Endothelial cell of umbilical vein (primary cell): Measurements from ENCODE around the gene KIFC1. TPM values are rescaled to one million over a fixed set of nuclear protein-coding genes. Genes with fewer than 3 reads are reported as not detected.

Experiments
- BruUV-seq: library from RNA; stranded (reverse); fragments of 400-500 nt; replicated peaks from 2 replicates; lab custom pipeline; 2021; lab: Mats Ljungman, UMichigan
- CTCF ChIA-PET: fragments of 300-600, 350-600 bp; sonication (Branson Sonifier 250); formaldehyde crosslinking; loops from one replicate; lab custom pipeline; 2021; ENCODE audit warnings: antibody characterized with exemption, inconsistent platforms; lab: Charles Lee
- POLR2A ChIA-PET: fragments of 300-600, 350-600 bp; sonication (Branson Sonifier 250); formaldehyde crosslinking; loops from one replicate; lab custom pipeline; 2021; ENCODE audit warnings: antibody characterized with exemption, inconsistent platforms; lab: Charles Lee
- DNase-seq: peaks from one replicate; pipeline ENCODE4 v3.0.0-alpha.2; 2011; ENCODE audit warnings: low read depth, low spot score
- FAIRE-seq: peaks from 2 replicates; lab custom pipeline; 2011; peaks lifted over from hg19 to GRCh38; lab: Jason Lieb, UNC
- H2AFZ ChIP-seq: 2 replicates; pipeline ENCODE4 v1.6.0; 2012; ENCODE audit warnings: low read depth, low read length, control low read depth, inconsistent platforms
- H3K27ac ChIP-seq: 2 replicates; pipeline ENCODE4 v1.5.1; 2011; ENCODE audit warnings: low read depth, mild to moderate bottlenecking, control low read depth, low read length, moderate library complexity; ENCODE audit not compliant: insufficient read depth
- H3K27me3 ChIP-seq, 2 experiments: 2 replicates each; pipeline versions ENCODE4 v1.6.0 to v1.6.1; 2011; ENCODE audit warnings: low read length in 2 of 2, mixed read lengths in 1 of 2; ENCODE audit not compliant: control insufficient read depth in 2 of 2, insufficient read depth in 2 of 2
- H3K36me3 ChIP-seq, 2 experiments: 2 replicates in 1 of 2; 3 replicates in 1 of 2; pipeline ENCODE4 v1.5.1; 2011; ENCODE audit warnings: low read length in 2 of 2, mild to moderate bottlenecking in 1 of 2, moderate library complexity in 1 of 2; ENCODE audit not compliant: control insufficient read depth in 2 of 2, insufficient read depth in 2 of 2; ENCODE audit errors: extremely low read depth in 1 of 2
- H3K4me1 ChIP-seq: 3 replicates; pipeline ENCODE4 v1.5.1; 2011; ENCODE audit warnings: mild to moderate bottlenecking, low read length; ENCODE audit not compliant: control insufficient read depth, insufficient read depth; ENCODE audit errors: extremely low read depth
- H3K4me2 ChIP-seq: 2 replicates; pipeline ENCODE4 v1.6.1; 2011; ENCODE audit warnings: low read length, control low read depth, mixed read lengths; ENCODE audit not compliant: insufficient read depth
- H3K4me3 ChIP-seq, 3 experiments: fragments of 200-600 bp in 1 of 3; sonication (generic), shearing (Covaris generic) in 1 of 3; replicated peaks in 1 of 3; 2 replicates each; pipeline ENCODE4 v1.5.1; 2011 to 2016; ENCODE audit warnings: control low read depth in 3 of 3, low read length in 3 of 3, mild to moderate bottlenecking in 2 of 3, inconsistent platforms in 1 of 3, low read depth in 1 of 3, moderate library complexity in 1 of 3; ENCODE audit not compliant: insufficient read depth in 1 of 3
- H3K79me2 ChIP-seq: 2 replicates; pipeline ENCODE4 v1.6.0; 2012; ENCODE audit warnings: low read length, inconsistent platforms; ENCODE audit not compliant: control insufficient read depth, insufficient read depth
- H3K9ac ChIP-seq: replicated peaks from 2 replicates; pipeline ENCODE3; 2011; ENCODE audit warnings: low read length, control low read depth; ENCODE audit not compliant: insufficient read depth; ENCODE audit errors: extremely low read depth
- H3K9me1 ChIP-seq: replicated peaks from 3 replicates; pipeline ENCODE4 v1.6.0; 2011; ENCODE audit warnings: mild to moderate bottlenecking, low read length; ENCODE audit not compliant: control insufficient read depth, insufficient read depth; ENCODE audit errors: extremely low read depth
- H3K9me3 ChIP-seq: replicated peaks from 2 replicates; pipeline ENCODE4 v1.5.1; 2012; ENCODE audit warnings: low read length, inconsistent platforms; ENCODE audit not compliant: control insufficient read depth, insufficient read depth
- H4K20me1 ChIP-seq: replicated peaks from 2 replicates; pipeline ENCODE3; 2011; ENCODE audit warnings: mild to moderate bottlenecking, low read length; ENCODE audit not compliant: control insufficient read depth, insufficient read depth; ENCODE audit errors: extremely low read depth
- CTCF ChIP-seq, 2 donors: IDR thresholded peaks; 1 replicate in 1 of 2; 2 replicates in 1 of 2; pipeline ENCODE4 v1.5.1; 2011; ENCODE audit warnings: low read length in 2 of 2, mild to moderate bottlenecking in 2 of 2, moderate library complexity in 2 of 2, control low read depth in 1 of 2, inconsistent platforms in 1 of 2, low read depth in 1 of 2; ENCODE audit not compliant: insufficient read depth in 1 of 2; ENCODE audit errors: extremely low read depth in 1 of 2
- FOS ChIP-seq: IDR thresholded peaks from 2 replicates; pipeline ENCODE4 v1.6.1; 2011; ENCODE audit warnings: mild to moderate bottlenecking, low read length, moderate library complexity, borderline replicate concordance; ENCODE audit not compliant: insufficient read depth
- GATA2 ChIP-seq: IDR thresholded peaks from 2 replicates; pipeline ENCODE4 v1.7.0; 2011; ENCODE audit warnings: low read depth, mild to moderate bottlenecking, moderate library complexity, mixed read lengths, low read length; ENCODE audit not compliant: insufficient read length, insufficient read depth
- JUN ChIP-seq: IDR thresholded peaks from 2 replicates; pipeline ENCODE4 v1.6.1; 2011; ENCODE audit warnings: borderline replicate concordance, low read depth; ENCODE audit not compliant: insufficient read length, insufficient read depth
- dilution Hi-C: fragments of 300-500 bp; cut with MboI; formaldehyde crosslinking; loops from one replicate; pipeline ENCODE4 v1.15.0; 2019; ENCODE audit warnings: low sequenced_read_pairs; ENCODE audit not compliant: extremely low pct_ligation_motif_present
- intact Hi-C: fragments of 100-400 bp; cut with micrococcal nuclease; formaldehyde crosslinking; loops from one replicate; pipeline ENCODE4 v1.10.0; 2022
- polyA plus RNA-seq, 4 experiments: library from polyadenylated mRNA; depleted of rRNA in 3 of 4; stranded (reverse) in 3 of 4; unstranded in 1 of 4; fragments of >200 nt; gene quantifications; 2 replicates each; pipeline versions ENCODE4 v1.2.1 to v1.2.3, GENCODE V29; 2011 to 2012; ENCODE audit warnings: missing spikeins in 1 of 4
- total RNA-seq: library from RNA; stranded (reverse); gene quantifications from 2 replicates; pipeline ENCODE4 v1.2.3, GENCODE V29; 2021

The KIFC1 gene
- total and polyA plus RNA-seq, 2 donors (not counting 3 experiments of a cell fraction or from before 2014, with no cell fraction given): 39.3 to 63.4 TPM

- TF ChIP-seq GATA2: no peak
- no peak for TF ChIP-seq CTCF (IDR thresholded peaks at IDR 0.05; ENCODE audit: extremely low read depth in 1 of 2, insufficient read depth in 1 of 2, low read depth in 1 of 2, low read length in 2 of 2)
- TF ChIP-seq FOS: no peak
- no peak for TF ChIP-seq JUN
- peaks cover 3% of the 10 kb centered on the region for H3K4me1 ChIP-seq
- H3K9ac ChIP-seq: no peak overlapping the region
- FAIRE-seq (no peak), DNase-seq (no peak)
- no peaks in the 10 kb centered on the region for H3K27me3 ChIP-seq
- H3K36me3 ChIP-seq: peaks cover 0 to 4% of the 10 kb centered on the region in 2 experiments
- H3K9me3 ChIP-seq: no peaks in the 10 kb centered on the region
- dilution Hi-C loops: no loop called here
- H2AFZ ChIP-seq: no peak overlapping the region
- ChIA-PET CTCF (interaction anchor here (0.6 kb wide), 1 partner anchor 37 kb away, joined by 3 read pairs; no protein-coding TSS in a partner anchor), POLR2A (no interaction called here)
- no peaks in the 10 kb centered on the region for H4K20me1 ChIP-seq
- intact Hi-C loops: loop anchor here (5.0 kb wide), 1 partner anchor 125 kb away; no protein-coding TSS in a partner anchor
- no peak overlapping the region for H3K4me3 ChIP-seq
- H3K79me2 ChIP-seq: no peaks in the 10 kb centered on the region
- H3K27ac ChIP-seq: no peak overlapping the region
- H3K4me2 ChIP-seq: no peak overlapping the region
- H3K9me1 ChIP-seq: no peaks in the 10 kb centered on the region
- BruUV-seq: no TSS peak
These were observed 60.9 kb downstream of the KIFC1 start for GRCh38 chr6:33452496-33452895.
